GM12878 (cell line): ENCODE measurements around the gene CSTB. TPM values are rescaled to one million over a fixed set of nuclear protein-coding genes. Genes with fewer than 3 reads are reported as not detected.
A peak's percentile ranks its signal among the peaks of the same experiment; 100 is the strongest.

Experiments used
- BCL11A ChIP-seq: IDR thresholded peaks from 2 replicates; pipeline ENCODE4 v1.6.1; 2011; ENCODE audit warnings: low read depth, low read length
- BMI1 ChIP-seq: fragments of 450-650 bp; IDR thresholded peaks from 2 replicates; pipeline ENCODE4 v1.6.1; 2016; ENCODE audit warnings: mild to moderate bottlenecking, moderate library complexity, borderline replicate concordance
- CBX3 ChIP-seq: fragments of 200-600 bp; sonication (generic); IDR thresholded peaks from 2 replicates; pipeline ENCODE4 v1.6.1; 2016; ENCODE audit warnings: low read depth, borderline replicate concordance
- CHD4 ChIP-seq: fragments of 200-600 bp; sonication (generic); IDR thresholded peaks from 2 replicates; pipeline ENCODE4 v1.6.1; 2016; ENCODE audit warnings: mild to moderate bottlenecking
- CREB1 ChIP-seq: IDR thresholded peaks from 2 replicates; pipeline ENCODE4 v1.6.1; 2012; ENCODE audit warnings: low read depth, mild to moderate bottlenecking, inconsistent platforms
- E2F4 ChIP-seq: IDR thresholded peaks from 2 replicates; pipeline ENCODE4 v1.6.1; 2012; ENCODE audit warnings: low read depth, low read length, improper control_type of control experiment
- ESRRA ChIP-seq: IDR thresholded peaks from 2 replicates; pipeline ENCODE4 v1.6.1; 2012; ENCODE audit warnings: mild to moderate bottlenecking, low read length, improper control_type of control experiment
- HDAC2 ChIP-seq: fragments of 200-600 bp; sonication (generic); IDR thresholded peaks from 2 replicates; pipeline ENCODE4 v1.6.1; 2017
- MEF2B ChIP-seq: fragments of 450-650 bp; IDR thresholded peaks from 2 replicates; pipeline ENCODE4 v1.6.1; 2018; ENCODE audit warnings: mild to moderate bottlenecking, moderate library complexity; ENCODE audit not compliant: partially characterized antibody, poor library complexity, severe bottlenecking
- MTA3 ChIP-seq: IDR thresholded peaks from 2 replicates; pipeline ENCODE4 v1.6.1; 2012; ENCODE audit warnings: low read length, inconsistent platforms, borderline replicate concordance
- NFYA ChIP-seq: IDR thresholded peaks from 2 replicates; pipeline ENCODE4 v1.6.1; 2011; ENCODE audit warnings: low read depth, mild to moderate bottlenecking, low read length, improper control_type of control experiment, borderline replicate concordance
- NR2C1 ChIP-seq: fragments of 450-650 bp; IDR thresholded peaks from 2 replicates; pipeline ENCODE4 v1.6.1; 2017; ENCODE audit warnings: antibody characterized with exemption, mild to moderate bottlenecking, moderate library complexity
- PAX8 ChIP-seq: fragments of 450-650 bp; IDR thresholded peaks from 2 replicates; pipeline ENCODE4 v1.6.1; 2017; ENCODE audit warnings: mild to moderate bottlenecking, moderate library complexity
- POLR2AphosphoS2 ChIP-seq: IDR thresholded peaks from 2 replicates; pipeline ENCODE4 v1.6.1; 2011; ENCODE audit warnings: low read depth, mild to moderate bottlenecking, low read length, improper control_type of control experiment, moderate library complexity
- RB1 ChIP-seq: fragments of 450-650 bp; formaldehyde crosslinking; IDR thresholded peaks from 2 replicates; pipeline ENCODE4 v1.6.1; 2017; ENCODE audit warnings: mild to moderate bottlenecking, borderline replicate concordance
- SMAD1 ChIP-seq: fragments of 450-650 bp; IDR thresholded peaks from 2 replicates; pipeline ENCODE4 v1.6.1; 2018; ENCODE audit warnings: mild to moderate bottlenecking, low read depth; ENCODE audit not compliant: partially characterized antibody
- TCF7 ChIP-seq: IDR thresholded peaks from 2 replicates; pipeline ENCODE4 v1.6.1; 2014; ENCODE audit warnings: antibody characterized with exemption, borderline replicate concordance
- ZNF217 ChIP-seq: fragments of 450-650 bp; IDR thresholded peaks from 2 replicates; pipeline ENCODE4 v1.6.1; 2017; ENCODE audit warnings: antibody characterized with exemption, mild to moderate bottlenecking
- ZNF384 ChIP-seq: IDR thresholded peaks from 2 replicates; pipeline ENCODE4 v1.6.1; 2012; ENCODE audit warnings: low read depth, mild to moderate bottlenecking, low read length, improper control_type of control experiment, borderline replicate concordance
- polyA plus RNA-seq, 11 experiments: library from polyadenylated mRNA; depleted of rRNA in 4 of 11; unstranded in 6 of 11; stranded (reverse) in 5 of 11; fragments of >200 nt; fragmentation: Nextera tagmentation in 4 of 11; fragmentation: Illumina TruSeq in 1 of 11; extraction: Ambion mirVana in 4 of 11; extraction: Trizol in 1 of 11; gene quantifications; 1 replicate in 1 of 11; 2 replicates in 10 of 11; pipeline versions ENCODE4 v1.2.1 to v1.2.3, GENCODE V29; 2011 to 2016; ENCODE audit warnings: inconsistent platforms in 2 of 11, missing spikeins in 2 of 11, low read depth in 1 of 11
- total RNA-seq, 4 experiments: library from RNA; depleted of rRNA in 3 of 4; stranded (reverse); fragments of >200 nt in 3 of 4; fragmentation: Illumina TruSeq in 1 of 4; extraction: Trizol in 1 of 4; gene quantifications; 2 replicates each; pipeline versions ENCODE4 v1.2.1 to v1.2.3, GENCODE V29; 2013 to 2021
- TF ChIP-seq, protein P1 (sequence below), 3 experiments: IDR thresholded peaks in 2 of 3; conservative IDR thresholded peaks in 1 of 3; 2 replicates each; pipeline ENCODE4 v1.5.1; 2011; ENCODE audit warnings: low read depth in 3 of 3, low read length in 3 of 3, mild to moderate bottlenecking in 3 of 3, control low read depth in 2 of 3, moderate library complexity in 2 of 3, inconsistent platforms in 1 of 3, mixed read lengths in 1 of 3; ENCODE audit not compliant: control insufficient read depth in 2 of 3, insufficient read depth in 1 of 3; ENCODE audit errors: extremely low read depth in 1 of 3
- TF ChIP-seq, protein P2 (sequence below): IDR thresholded peaks from 2 replicates; pipeline ENCODE4 v1.6.1; 2012; ENCODE audit warnings: low read depth, low read length, improper control_type of control experiment
- TF ChIP-seq, protein P3 (sequence below): IDR thresholded peaks from 2 replicates; pipeline ENCODE4 v1.6.1; 2011; ENCODE audit warnings: mild to moderate bottlenecking, low read depth, low read length, moderate library complexity; ENCODE audit not compliant: insufficient replicate concordance
- TF ChIP-seq, protein P4 (sequence below): IDR thresholded peaks from 2 replicates; pipeline ENCODE4 v1.6.1; 2011; ENCODE audit warnings: borderline replicate concordance, low read depth, mild to moderate bottlenecking, moderate library complexity, mixed read lengths, low read length; ENCODE audit not compliant: insufficient read depth; ENCODE audit errors: extremely low read length

The CSTB gene
- total and polyA plus RNA-seq, 10 of the 15 experiments (the other 5 are each of a cell fraction or from before 2014, with no cell fraction given), result 12.5 to 82.7 (median 41.9) TPM

DNA sequence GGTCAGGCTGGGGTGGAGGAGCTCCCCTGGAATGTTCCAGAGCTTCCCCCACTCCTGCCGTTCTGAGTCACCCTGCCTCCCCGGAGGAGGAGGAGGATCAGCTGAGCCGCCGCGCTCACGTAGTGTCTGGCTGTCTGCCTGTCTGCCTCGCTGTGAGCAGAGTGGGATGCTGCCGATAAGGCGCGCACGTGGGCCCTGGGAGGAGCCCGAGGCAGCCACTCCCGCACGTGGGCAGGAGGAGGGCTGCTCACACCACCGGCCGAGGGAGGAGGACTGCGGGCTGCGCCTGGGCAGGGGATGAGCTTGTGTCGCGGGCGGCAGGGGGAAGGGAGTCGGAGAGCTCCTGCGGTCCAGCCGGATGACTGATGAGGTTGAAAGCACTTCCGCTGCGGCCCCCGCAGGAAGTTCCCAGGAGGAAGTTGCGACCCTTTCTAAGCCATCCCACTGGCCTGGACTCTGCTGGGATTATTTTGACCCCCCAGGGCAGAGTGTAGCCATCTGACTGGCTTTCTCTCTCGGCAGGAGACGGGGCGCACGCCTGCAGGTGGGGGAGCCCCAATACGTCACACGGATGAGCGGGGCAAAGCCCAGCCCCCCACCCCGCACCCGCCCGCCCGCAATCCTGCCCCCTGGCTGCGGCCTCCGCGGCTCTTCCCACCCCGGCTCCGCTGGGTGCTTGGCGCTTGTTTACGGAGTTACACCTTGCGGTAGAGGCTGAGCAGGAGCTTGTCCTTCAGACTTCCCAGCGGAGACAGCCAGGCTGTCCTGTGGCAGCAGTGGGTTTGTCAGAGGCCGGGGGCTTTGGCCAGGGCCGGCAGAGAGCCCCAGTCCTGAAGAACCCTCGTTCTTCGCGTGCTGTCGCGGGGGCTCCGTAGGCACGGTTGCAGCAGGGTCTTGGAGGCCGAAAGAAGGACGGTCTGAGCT lies 47.4 kb downstream of the CSTB start (continued):
- TF ChIP-seq, protein P1, sequence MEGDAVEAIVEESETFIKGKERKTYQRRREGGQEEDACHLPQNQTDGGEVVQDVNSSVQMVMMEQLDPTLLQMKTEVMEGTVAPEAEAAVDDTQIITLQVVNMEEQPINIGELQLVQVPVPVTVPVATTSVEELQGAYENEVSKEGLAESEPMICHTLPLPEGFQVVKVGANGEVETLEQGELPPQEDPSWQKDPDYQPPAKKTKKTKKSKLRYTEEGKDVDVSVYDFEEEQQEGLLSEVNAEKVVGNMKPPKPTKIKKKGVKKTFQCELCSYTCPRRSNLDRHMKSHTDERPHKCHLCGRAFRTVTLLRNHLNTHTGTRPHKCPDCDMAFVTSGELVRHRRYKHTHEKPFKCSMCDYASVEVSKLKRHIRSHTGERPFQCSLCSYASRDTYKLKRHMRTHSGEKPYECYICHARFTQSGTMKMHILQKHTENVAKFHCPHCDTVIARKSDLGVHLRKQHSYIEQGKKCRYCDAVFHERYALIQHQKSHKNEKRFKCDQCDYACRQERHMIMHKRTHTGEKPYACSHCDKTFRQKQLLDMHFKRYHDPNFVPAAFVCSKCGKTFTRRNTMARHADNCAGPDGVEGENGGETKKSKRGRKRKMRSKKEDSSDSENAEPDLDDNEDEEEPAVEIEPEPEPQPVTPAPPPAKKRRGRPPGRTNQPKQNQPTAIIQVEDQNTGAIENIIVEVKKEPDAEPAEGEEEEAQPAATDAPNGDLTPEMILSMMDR (IDR thresholded peaks at IDR 0.05 in 2 of 3, conservative IDR thresholded peaks at IDR 0.05 in 1 of 3; ENCODE audit: control insufficient read depth in 2 of 3, extremely low read depth in 1 of 3, insufficient read depth in 1 of 3, low read depth in 3 of 3, low read length in 3 of 3), result peak in 2 of 3 experiments; percentile 7 to 22; a peak in 2 of 6 replicates
- TF ChIP-seq E2F4 (no peak), ESRRA (0 out of 2 replicates have a peak, but pooled peaks have one; percentile 59), CBX3 (no peak), ZNF384 (no peak), MEF2B (no peak), ZNF217 (peak; percentile 38; the same call in 1 of the 2 replicates), BMI1 (no peak), PAX8 (no peak), HDAC2 (no peak), NR2C1 (no peak), MTA3 (no peak), NFYA (no peak), RB1 (peak; percentile 84; the same call in 1 of the 2 replicates), CHD4 (no peak), POLR2AphosphoS2 (0 out of 2 replicates have a peak, but pooled peaks have one; percentile 29), CREB1 (no peak), BCL11A (peak; percentile 35; the same call in 1 of the 2 replicates), TCF7 (no peak), SMAD1 (no peak)
- TF ChIP-seq, protein P2, sequence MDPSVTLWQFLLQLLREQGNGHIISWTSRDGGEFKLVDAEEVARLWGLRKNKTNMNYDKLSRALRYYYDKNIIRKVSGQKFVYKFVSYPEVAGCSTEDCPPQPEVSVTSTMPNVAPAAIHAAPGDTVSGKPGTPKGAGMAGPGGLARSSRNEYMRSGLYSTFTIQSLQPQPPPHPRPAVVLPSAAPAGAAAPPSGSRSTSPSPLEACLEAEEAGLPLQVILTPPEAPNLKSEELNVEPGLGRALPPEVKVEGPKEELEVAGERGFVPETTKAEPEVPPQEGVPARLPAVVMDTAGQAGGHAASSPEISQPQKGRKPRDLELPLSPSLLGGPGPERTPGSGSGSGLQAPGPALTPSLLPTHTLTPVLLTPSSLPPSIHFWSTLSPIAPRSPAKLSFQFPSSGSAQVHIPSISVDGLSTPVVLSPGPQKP, result peak; percentile 58; the same call in 1 of the 2 replicates
- TF ChIP-seq, protein P3, sequence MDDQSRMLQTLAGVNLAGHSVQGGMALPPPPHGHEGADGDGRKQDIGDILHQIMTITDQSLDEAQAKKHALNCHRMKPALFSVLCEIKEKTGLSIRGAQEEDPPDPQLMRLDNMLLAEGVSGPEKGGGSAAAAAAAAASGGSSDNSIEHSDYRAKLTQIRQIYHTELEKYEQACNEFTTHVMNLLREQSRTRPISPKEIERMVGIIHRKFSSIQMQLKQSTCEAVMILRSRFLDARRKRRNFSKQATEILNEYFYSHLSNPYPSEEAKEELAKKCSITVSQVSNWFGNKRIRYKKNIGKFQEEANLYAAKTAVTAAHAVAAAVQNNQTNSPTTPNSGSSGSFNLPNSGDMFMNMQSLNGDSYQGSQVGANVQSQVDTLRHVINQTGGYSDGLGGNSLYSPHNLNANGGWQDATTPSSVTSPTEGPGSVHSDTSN, result no peak
- TF ChIP-seq, protein P4, sequence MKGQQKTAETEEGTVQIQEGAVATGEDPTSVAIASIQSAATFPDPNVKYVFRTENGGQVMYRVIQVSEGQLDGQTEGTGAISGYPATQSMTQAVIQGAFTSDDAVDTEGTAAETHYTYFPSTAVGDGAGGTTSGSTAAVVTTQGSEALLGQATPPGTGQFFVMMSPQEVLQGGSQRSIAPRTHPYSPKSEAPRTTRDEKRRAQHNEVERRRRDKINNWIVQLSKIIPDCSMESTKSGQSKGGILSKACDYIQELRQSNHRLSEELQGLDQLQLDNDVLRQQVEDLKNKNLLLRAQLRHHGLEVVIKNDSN, result peak; percentile 88
